Right lobe of liver (tissue), 6 donors: ENCODE measurements around the gene GNPTG. TPM values are rescaled to one million over a fixed set of nuclear protein-coding genes. Genes with fewer than 3 reads are reported as not detected.

Source experiments
- ATAC-seq, 4 donors: fragments of 200-7000 bp; cut with Tn5 transposase; one replicate each; pipeline ENCODE4 v1.9.1; 2020; ENCODE audit warnings: mild to moderate bottlenecking in 4 of 4, moderate library complexity in 4 of 4
- DNase-seq, 3 donors: peaks; one replicate each; pipeline ENCODE4 v3.0.0-alpha.2; 2020
- H3K27ac ChIP-seq, 3 donors: fragments of 200-600 bp; one replicate each; pipeline ENCODE4 v1.8.0; 2022
- H3K27me3 ChIP-seq, 2 donors: fragments of 200-600 bp; one replicate each; pipeline ENCODE4 v1.8.0; 2022
- H3K36me3 ChIP-seq, 4 donors: fragments of 200-600 bp; sonication (generic) in 1 of 4; one replicate each; pipeline versions ENCODE4 v1.5.1 to v1.8.0; 2017 to 2022; ENCODE audit warnings: control low read depth in 1 of 4
- H3K4me1 ChIP-seq, 4 donors: fragments of 200-600 bp; sonication (generic) in 1 of 4; one replicate each; pipeline versions ENCODE4 v1.5.1 to v1.8.0; 2017 to 2022; ENCODE audit warnings: control low read depth in 1 of 4
- H3K4me3 ChIP-seq, 3 donors: fragments of 200-600 bp; one replicate each; pipeline ENCODE4 v1.8.0; 2022
- H3K9me3 ChIP-seq, 4 donors: fragments of 200-600 bp; sonication (generic) in 1 of 4; one replicate each; pipeline versions ENCODE4 v1.5.1 to v1.8.0; 2017 to 2022; ENCODE audit warnings: control low read depth in 1 of 4
- POLR2A ChIP-seq: fragments of 450-650 bp; IDR thresholded peaks from one replicate; pipeline ENCODE4 v1.6.1; 2017; ENCODE audit warnings: antibody characterized with exemption, mild to moderate bottlenecking
- WGBS: methylation state at CpG from one replicate; pipeline ENCODE4 v1.1.6; 2018; ENCODE audit warnings: low coverage, low lambda C conversion rate; ENCODE audit not compliant: insufficient coverage; ENCODE audit errors: missing lambda C conversion rate; 5-methylcytosine and 5-hydroxymethylcytosine counted together
- intact Hi-C, 2 donors: fragments of 100-400 bp; cut with DNase I; formaldehyde crosslinking; loops; one replicate each; pipeline versions ENCODE4 v1.11.2 to v1.14.1; 2022
- total RNA-seq, 6 experiments: library from RNA; depleted of rRNA in 2 of 6; stranded (reverse); fragments of >200 nt in 2 of 6; fragmentation: NEBNext Ultra II Directional in 3 of 6; extraction: Animal tissue kit (Norgen Biotek cat#: 25700) in 3 of 6; gene quantifications; one replicate each; pipeline versions ENCODE4 v1.1.0 to v1.2.4, GENCODE V29; 2016 to 2023
- TF ChIP-seq, protein P1 (sequence below), 4 donors: fragments of 200-600 bp in 3 of 4; fragments of 450-650 bp in 1 of 4; IDR thresholded peaks; one replicate each; pipeline versions ENCODE4 v1.5.1 to v1.8.0; 2016 to 2022; ENCODE audit warnings: antibody characterized with exemption in 4 of 4, mild to moderate bottlenecking in 2 of 4
- donor health status: DM: no; HTN: yes; CAD: no.
- donor health status: DM: no; HTN: no; CAD: no.
- donor health status: DM: no; HTN: no; CAD: no.
- donor health status: DM: no; HTN: yes; CAD: no.
- donor health status: DM: no; HTN: yes; CAD: no.

GNPTG gene
- total RNA-seq, 6 experiments from 2014 or later: 44.3 to 72.8 (median 63.0) TPM

- H3K27ac ChIP-seq: peak within 1 kb of the TSS in 1 of 3 donors; percentile 29
- 0% methylated on average over 3 of the region's 83 CpGs for WGBS
- peak; percentile 37 for TF ChIP-seq POLR2A
- TF ChIP-seq, protein P1, sequence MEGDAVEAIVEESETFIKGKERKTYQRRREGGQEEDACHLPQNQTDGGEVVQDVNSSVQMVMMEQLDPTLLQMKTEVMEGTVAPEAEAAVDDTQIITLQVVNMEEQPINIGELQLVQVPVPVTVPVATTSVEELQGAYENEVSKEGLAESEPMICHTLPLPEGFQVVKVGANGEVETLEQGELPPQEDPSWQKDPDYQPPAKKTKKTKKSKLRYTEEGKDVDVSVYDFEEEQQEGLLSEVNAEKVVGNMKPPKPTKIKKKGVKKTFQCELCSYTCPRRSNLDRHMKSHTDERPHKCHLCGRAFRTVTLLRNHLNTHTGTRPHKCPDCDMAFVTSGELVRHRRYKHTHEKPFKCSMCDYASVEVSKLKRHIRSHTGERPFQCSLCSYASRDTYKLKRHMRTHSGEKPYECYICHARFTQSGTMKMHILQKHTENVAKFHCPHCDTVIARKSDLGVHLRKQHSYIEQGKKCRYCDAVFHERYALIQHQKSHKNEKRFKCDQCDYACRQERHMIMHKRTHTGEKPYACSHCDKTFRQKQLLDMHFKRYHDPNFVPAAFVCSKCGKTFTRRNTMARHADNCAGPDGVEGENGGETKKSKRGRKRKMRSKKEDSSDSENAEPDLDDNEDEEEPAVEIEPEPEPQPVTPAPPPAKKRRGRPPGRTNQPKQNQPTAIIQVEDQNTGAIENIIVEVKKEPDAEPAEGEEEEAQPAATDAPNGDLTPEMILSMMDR (IDR thresholded peaks at IDR 0.05): no peak
These were observed 18.4 kb upstream of the GNPTG start, which contains the start of gene BAIAP3 for GRCh38 chr16:1333149-1333812. Gene BAIAP3 (plus strand): TSS chr16:1333645. CDS start chr16:1338550, 4,905 bp downstream.

GRCh38 chr16:1333854-1334700, 17.7 kb upstream of the GNPTG start:
- intact Hi-C loops: no loop called here
- peaks cover 0 to 24% (median 9%) of the 10 kb centered on the region in 4 donors for H3K4me1 ChIP-seq
- no peak for TF ChIP-seq POLR2A
- H3K9me3 ChIP-seq: no peaks in the 10 kb centered on the region
- no peak overlapping the region for H3K27ac ChIP-seq
- WGBS: 0% methylated on average over 20 of the region's 78 CpGs
- peaks cover 0 to 8% of the 10 kb centered on the region in 2 donors for H3K27me3 ChIP-seq
- peak overlapping the region; percentile 21 to 39 (median 22) for H3K4me3 ChIP-seq
- DNase-seq (no peak), ATAC-seq (no peak)
- H3K36me3 ChIP-seq: no peaks in the 10 kb centered on the region

More at GRCh38 chr16:1333149-1333812, 18.4 kb upstream of the GNPTG start, which contains the start of gene BAIAP3:
- Histone ChIP-seq H3K36me3 (no peaks in the 10 kb centered on the region), H3K9me3 (no peaks in the 10 kb centered on the region), H3K4me1 (peaks cover 0 to 24% (median 9%) of the 10 kb centered on the region in 4 donors), H3K4me3 (peak within 1 kb of the TSS; percentile 21 to 39 (median 22)), H3K27me3 (peaks cover 0 to 8% of the 10 kb centered on the region in 2 donors)
- peak in 1 of 3 donors; percentile 65 for DNase-seq
- ATAC-seq: peak; percentile 60 to 77 (median 64)
- intact Hi-C loops: no loop called here

- TF ChIP-seq, protein P1 (IDR thresholded peaks at IDR 0.05): no peak
- no peak for TF ChIP-seq POLR2A
- Histone ChIP-seq H3K27ac (no peak overlapping the region), H3K36me3 (no peaks in the 10 kb centered on the region), H3K27me3 (peaks cover 0 to 8% of the 10 kb centered on the region in 2 donors), H3K4me1 (peaks cover 0 to 24% (median 9%) of the 10 kb centered on the region in 4 donors), H3K9me3 (no peaks in the 10 kb centered on the region), H3K4me3 (no peak overlapping the region)
- 24% methylated on average over 4 of the region's 9 CpGs for WGBS
- intact Hi-C loops: no loop called here
- DNase-seq: no peak
- ATAC-seq: no peak
These were observed 17.0 kb upstream of the GNPTG start for GRCh38 chr16:1334739-1335138.

GRCh38 chr16:1335211-1335971, 16.3 kb upstream of the GNPTG start:
- 40% methylated on average over 5 of the region's 16 CpGs for WGBS
- DNase-seq: no peak
- Histone ChIP-seq H3K4me3 (no peak overlapping the region), H3K9me3 (no peaks in the 10 kb centered on the region), H3K27ac (no peak overlapping the region), H3K4me1 (peaks cover 0 to 24% (median 9%) of the 10 kb centered on the region in 4 donors), H3K36me3 (no peaks in the 10 kb centered on the region), H3K27me3 (peaks cover 0 to 8% of the 10 kb centered on the region in 2 donors)
- no peak for ATAC-seq
- intact Hi-C loops: no loop called here
- TF ChIP-seq, protein P1 (IDR thresholded peaks at IDR 0.05): no peak
- TF ChIP-seq POLR2A: no peak
